ENCODE results near the gene WDFY4. TPM values are rescaled to one million over a fixed set of nuclear protein-coding genes. Genes with fewer than 3 reads are reported as not detected.

WDFY4 gene
- total and polyA plus RNA-seq, 2 experiments from 2014 or later, result 0.14 TPM; not detected in 1

GRCh38 chr10:48944171-48944570 is 259.5 kb downstream of the WDFY4 start:
- H3K36me3 Mint-ChIP-seq (ENCODE audit: low read depth), result no peaks in the 10 kb centered on the region

More at GRCh38 chr10:48944171-48944570, 259.5 kb downstream of the WDFY4 start:
- DNase-seq (ENCODE audit: low spot score) (no peak), ATAC-seq (no peak)
- no peak for TF ChIP-seq EZH2phosphoT487 (IDR thresholded peaks at IDR 0.05; ENCODE audit: unreplicated experiment)
- TF ChIP-seq ZNF114 (CRISPR knock-in tag; IDR thresholded peaks at IDR 0.05), result no peak
- no peak for TF ChIP-seq STAT1 (IDR thresholded peaks at IDR 0.05; ENCODE audit: unreplicated experiment)
- no peak for TF ChIP-seq CTCF (conservative IDR thresholded peaks at IDR 0.05; ENCODE audit: low read depth in 2 of 2)
- no peak for TF ChIP-seq NANOG (IDR thresholded peaks at IDR 0.05; ENCODE audit: borderline replicate concordance)
- no peak for TF ChIP-seq ZNF331 (CRISPR knock-in tag; IDR thresholded peaks at IDR 0.05; ENCODE audit: low read depth)
- no peak for TF ChIP-seq ETS1 (IDR thresholded peaks at IDR 0.05)
- TF ChIP-seq POLR2AphosphoS5 (IDR thresholded peaks at IDR 0.05; ENCODE audit: low read depth), result no peak
- no peak for TF ChIP-seq REST (IDR thresholded peaks at IDR 0.05; ENCODE audit: unreplicated experiment)
- TF ChIP-seq EZH2 (IDR thresholded peaks at IDR 0.05; ENCODE audit: low read depth, unreplicated experiment), result no peak
- no peak for TF ChIP-seq JUNB (IDR thresholded peaks at IDR 0.05; ENCODE audit: unreplicated experiment)
- TF ChIP-seq CREB1 (CRISPR knock-in tag; IDR thresholded peaks at IDR 0.05; ENCODE audit: low read depth), result no peak
- TF ChIP-seq ZNF462 (CRISPR knock-in tag; IDR thresholded peaks at IDR 0.05), result no peak
- Mint-ChIP-seq H3K27me3 (ENCODE audit: insufficient read depth, low read depth, poor library complexity) (peaks cover 5% of the 10 kb centered on the region), H3K4me3 (no peak overlapping the region), H3K4me1 (peaks cover 12% of the 10 kb centered on the region; the same call in 2 of the 3 replicates), H3K9me3 (no peaks in the 10 kb centered on the region; the same call in 2 of the 3 replicates), H3K27ac (no peak overlapping the region)
- no peaks in the 10 kb centered on the region for H3F3A ChIP-seq (replicated peaks; ENCODE audit: low read depth)
- H3K4me1 ChIP-seq (ENCODE audit: insufficient read depth), result no peaks in the 10 kb centered on the region
- no peak overlapping the region for H3K4me3 ChIP-seq
- H4K20me1 ChIP-seq (replicated peaks; ENCODE audit: insufficient read depth), result no peaks in the 10 kb centered on the region
- H3K4me2 ChIP-seq, result no peak overlapping the region
- H3K79me2 ChIP-seq (replicated peaks; ENCODE audit: insufficient read depth), result no peaks in the 10 kb centered on the region
- no peak overlapping the region for H3K27ac ChIP-seq (ENCODE audit: low read depth)
- no peaks in the 10 kb centered on the region for H3K9me2 ChIP-seq (ENCODE audit: insufficient read depth)
- no peaks in the 10 kb centered on the region for H3K27me3 ChIP-seq (ENCODE audit: insufficient read depth)
- H3K36me3 ChIP-seq (ENCODE audit: insufficient read depth), result no peaks in the 10 kb centered on the region
- no peak overlapping the region for H2AFZ ChIP-seq
